Stimulated activated CD4-positive, alpha-beta T cell treated with anti-CD3 and anti-CD28 coated beads, Interleukin-12 subunit alpha, Interleukin-12 subunit beta, amount 100 ng/mL, for 24 hours (primary cell): ENCODE results near the gene KEL.
A peak's percentile ranks its signal among the peaks of the same experiment; 100 is the strongest.
"Not testable (repeated sequence)": the region's sequence is repeated elsewhere in the genome, so short reads cannot be mapped to it uniquely, and the experiment has no call there.

Experiments used
- DNase-seq, 2 experiments: peaks; one replicate each; pipeline ENCODE4 v3.0.0-alpha.2; 2020; ENCODE audit warnings: low read depth in 2 of 2

KEL gene, protein sequence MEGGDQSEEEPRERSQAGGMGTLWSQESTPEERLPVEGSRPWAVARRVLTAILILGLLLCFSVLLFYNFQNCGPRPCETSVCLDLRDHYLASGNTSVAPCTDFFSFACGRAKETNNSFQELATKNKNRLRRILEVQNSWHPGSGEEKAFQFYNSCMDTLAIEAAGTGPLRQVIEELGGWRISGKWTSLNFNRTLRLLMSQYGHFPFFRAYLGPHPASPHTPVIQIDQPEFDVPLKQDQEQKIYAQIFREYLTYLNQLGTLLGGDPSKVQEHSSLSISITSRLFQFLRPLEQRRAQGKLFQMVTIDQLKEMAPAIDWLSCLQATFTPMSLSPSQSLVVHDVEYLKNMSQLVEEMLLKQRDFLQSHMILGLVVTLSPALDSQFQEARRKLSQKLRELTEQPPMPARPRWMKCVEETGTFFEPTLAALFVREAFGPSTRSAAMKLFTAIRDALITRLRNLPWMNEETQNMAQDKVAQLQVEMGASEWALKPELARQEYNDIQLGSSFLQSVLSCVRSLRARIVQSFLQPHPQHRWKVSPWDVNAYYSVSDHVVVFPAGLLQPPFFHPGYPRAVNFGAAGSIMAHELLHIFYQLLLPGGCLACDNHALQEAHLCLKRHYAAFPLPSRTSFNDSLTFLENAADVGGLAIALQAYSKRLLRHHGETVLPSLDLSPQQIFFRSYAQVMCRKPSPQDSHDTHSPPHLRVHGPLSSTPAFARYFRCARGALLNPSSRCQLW

GRCh38 chr7:142961973-142962926, at the start of gene KEL:
KEL (minus strand) TSS chr7:142962363; CDS start chr7:142962206, 157 bp downstream.
- no peak for DNase-seq

DNA sequence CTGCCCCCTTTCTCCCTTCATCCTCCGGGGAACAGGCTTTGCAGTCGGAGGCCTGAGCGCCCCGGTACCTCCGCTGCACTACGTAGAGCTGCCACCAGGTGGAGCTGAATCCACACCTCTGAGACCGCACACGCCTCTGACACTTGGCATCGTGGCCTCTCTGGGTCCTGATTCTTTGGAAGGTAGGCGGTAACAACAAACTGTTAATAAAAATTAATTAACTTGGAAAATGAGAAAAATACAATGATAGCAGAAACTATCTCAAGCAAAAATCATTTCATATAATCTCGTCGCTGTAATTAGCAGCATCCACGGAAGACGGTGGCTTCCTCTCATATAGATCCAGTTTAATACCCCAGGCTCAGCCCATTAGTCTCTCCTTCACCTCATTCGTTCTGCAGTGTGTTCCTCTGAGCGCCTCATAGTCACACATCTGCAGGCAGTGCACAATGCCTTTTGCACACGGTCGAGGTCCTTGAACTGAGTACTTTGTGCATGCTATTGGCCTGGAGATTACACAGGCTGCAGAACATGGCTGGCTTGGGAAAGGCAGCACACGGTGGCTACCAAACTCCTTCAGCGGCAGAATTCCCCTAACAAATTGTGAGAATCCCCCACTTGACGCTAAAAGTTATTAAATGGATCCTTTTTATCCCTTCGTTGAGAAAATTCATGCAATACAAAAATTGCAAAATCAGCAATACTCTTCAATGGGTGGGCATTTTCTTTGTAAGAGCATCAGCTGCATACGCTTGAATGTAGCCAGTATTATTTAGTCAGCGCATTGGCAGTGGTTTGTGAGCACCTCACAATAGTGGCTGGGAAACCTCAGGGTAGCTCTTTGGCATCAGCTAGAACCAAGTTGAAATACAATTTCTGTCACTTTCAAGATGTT, 46.1 kb upstream of the KEL start:
- peak; percentile 66 to 82 for DNase-seq

GRCh38 chr7:143005632-143006260, 43.6 kb upstream of the KEL start:
- DNase-seq = no peak

DNA sequence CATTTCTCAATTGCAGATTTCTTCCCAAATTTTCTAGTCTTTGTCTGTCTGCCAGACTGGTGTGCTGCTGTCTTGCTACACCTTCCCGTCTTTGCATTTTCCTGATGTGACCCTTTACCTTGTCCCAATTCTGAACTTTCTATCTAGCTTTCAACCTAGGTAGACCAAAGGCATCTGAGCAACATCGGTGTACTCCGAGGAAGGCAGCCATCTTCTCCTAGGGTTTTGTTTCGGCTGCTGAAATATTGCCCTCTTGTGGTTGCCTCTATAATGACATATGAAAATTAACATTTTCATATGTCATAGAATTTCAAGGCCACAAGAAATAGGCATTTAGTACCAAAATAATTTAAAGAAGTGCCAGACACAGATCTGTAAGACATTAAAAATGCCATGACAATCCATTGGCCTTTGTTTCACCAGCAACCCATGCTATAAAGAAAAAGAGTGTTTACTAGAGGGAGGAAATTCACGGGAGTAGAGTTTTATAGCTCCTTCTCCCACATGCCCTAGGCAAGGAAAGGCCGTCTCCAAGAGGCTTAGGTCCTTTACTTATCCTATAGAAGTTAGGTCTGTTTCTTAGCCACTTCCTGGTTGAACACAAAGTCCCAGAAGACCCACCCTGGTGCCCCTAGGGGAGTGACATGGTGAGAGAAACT, 41.4 kb upstream of the KEL start:
- DNase-seq = peak in 1 of 2 experiments; percentile 2

GRCh38 chr7:143002898-143003297, 40.7 kb upstream of the KEL start:
- DNase-seq = no peak

DNA sequence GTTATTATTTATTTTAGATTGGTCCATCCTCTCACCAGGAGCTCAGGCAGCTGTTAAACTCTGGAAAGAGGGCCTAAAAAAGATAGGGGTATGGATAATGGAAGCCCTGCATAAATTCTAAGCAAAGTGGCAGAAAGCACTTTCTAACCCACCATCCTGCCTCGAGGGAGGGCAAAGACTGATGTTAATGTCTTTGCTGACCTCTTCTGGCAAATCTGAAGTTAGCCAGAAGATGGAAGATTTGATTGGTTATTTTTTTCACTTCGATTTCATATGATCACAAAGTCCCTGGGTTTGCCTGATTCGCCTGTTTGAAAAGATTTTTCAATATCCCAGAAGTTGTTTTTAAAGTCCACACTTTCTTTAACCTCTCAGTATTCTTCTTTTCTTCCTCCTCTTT, 39.9 kb upstream of the KEL start:
- DNase-seq = no peak

DNA sequence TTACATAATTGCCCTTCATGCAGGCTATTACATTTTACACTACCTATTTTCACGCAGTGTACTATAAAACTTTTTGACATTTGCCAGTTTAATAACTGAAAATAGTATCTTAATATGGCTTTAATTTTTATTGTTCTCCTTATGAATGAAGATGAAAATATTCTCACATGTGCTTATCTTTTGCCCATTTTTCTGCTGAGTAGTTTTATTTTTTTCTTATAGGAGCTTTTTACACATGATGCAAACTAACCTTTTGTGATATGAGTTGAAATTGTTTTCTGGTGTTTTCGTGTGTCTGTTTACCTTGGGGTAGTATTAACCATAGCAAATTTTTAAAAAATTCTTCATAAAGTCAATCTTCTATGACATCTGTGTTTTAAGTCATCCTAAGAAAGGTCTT, 38.5 kb upstream of the KEL start:
- no peak for DNase-seq

DNA sequence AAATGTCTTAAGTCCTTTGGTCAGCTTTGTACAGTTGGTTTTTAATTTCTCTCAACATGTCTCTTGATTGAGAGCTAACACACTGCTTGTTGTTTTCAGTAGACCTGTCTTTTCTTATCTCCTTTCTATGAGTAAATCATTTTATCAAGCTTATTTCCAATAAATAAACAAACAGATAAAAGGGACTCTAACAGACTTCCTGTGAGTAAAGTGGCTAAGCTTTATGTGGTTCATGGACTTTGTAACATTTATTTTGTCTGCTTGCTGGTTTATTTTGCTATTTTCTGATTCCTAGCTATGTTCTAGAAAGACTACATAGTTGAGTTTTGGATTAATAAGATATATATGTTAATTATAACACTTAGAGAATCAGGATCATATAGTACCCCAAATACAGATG, 37.6 kb upstream of the KEL start:
- DNase-seq = no peak

GRCh38 chr7:142998966-142999365, 36.8 kb upstream of the KEL start:
- no peak for DNase-seq

GRCh38 chr7:142997456-142997989, 35.4 kb upstream of the KEL start:
- DNase-seq = no peak

DNA sequence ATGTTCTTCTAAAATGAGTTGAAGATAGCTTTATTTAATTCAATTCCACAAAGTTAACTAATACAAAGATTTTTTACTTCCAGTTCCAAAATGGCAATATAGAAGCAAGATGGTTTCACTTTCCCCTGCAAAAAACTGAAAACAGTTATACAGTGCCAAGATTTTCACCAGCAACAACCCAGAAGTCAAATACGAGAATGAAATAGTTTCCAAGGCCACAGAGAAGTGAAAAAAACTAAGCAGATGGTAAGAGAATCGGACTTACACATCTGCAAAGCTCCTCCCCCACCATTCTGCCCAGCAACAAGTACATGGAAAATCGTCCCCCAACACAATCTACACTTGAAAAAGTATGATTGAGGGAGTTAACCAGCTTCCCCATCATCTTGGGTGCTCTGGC, 30.3 kb upstream of the KEL start:
- DNase-seq = no peak

DNA sequence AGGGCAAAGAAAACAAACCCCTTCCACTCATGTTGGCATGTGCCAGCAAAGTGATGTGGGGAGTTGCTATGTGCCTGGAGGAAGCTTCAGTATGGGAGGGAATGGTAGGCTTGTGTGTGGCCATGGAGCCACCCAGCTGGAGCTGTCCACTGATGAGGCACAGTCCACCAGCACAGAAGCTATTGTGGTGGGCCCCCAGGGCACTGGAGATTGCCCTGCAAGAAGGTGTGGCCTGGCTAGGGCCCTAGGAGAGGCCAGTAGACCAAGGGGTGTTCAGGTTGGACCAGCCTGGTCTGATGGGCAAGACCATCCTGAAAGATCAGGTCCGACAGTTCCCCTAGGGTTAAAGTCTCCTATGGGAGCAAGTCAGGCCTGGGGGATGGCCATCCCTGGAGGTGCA, 22.1 kb upstream of the KEL start:
- no peak for DNase-seq

GRCh38 chr7:142983825-142984224, 21.7 kb upstream of the KEL start:
- DNase-seq = no peak

DNA sequence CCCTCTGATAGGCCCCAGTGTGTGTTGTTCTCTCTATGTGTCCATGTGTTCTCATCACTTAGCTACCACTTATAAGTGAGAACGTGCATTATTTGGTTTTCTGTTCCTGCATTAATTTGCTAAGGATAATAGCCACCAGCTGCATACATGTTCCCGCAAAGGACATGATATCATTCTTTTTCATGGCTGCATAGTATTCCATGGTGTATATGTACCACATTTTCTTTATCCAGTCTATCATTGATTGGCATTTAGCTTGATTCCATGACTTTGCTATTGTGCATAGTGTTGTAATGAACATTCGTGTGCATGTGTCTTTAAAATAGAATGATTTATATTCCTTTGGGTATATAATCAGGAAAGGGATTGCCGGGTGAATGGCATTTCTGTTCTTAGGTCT, 16.2 kb upstream of the KEL start:
- DNase-seq = not testable (repeated sequence)

- DNase-seq = no peak
These were observed 12.5 kb upstream of the KEL start for GRCh38 chr7:142974626-142975025.

- no peak for DNase-seq
These were observed 7.0 kb upstream of the KEL start for GRCh38 chr7:142969183-142969582.

DNA sequence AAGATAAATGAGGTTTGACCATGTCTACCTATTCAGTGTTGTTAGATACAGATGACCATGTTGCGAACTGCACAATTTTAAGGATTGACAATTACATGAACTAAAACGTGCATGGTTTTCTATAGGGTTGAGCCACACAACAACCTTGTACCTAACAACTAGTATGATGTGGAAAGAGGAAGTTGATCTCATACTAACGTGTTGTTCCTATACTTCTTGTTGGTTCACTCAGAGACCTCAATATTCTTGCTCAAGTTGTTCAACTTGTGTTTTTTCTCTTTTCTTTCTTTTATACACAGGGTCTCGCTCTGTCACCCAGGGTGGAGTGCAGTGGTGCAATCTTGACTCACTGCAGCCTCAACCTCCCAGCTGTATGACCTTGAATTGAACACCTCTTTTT, 6.1 kb upstream of the KEL start:
- no peak for DNase-seq

- no peak for DNase-seq
These were observed 2.5 kb upstream of the KEL start for GRCh38 chr7:142964502-142965246.

- DNase-seq = no peak
These were observed 1.8 kb upstream of the KEL start for GRCh38 chr7:142963993-142964392.
